Measurements from ENCODE around the gene TMOD3. TPM values are rescaled to one million over a fixed set of nuclear protein-coding genes. Genes with fewer than 3 reads are reported as not detected.

The TMOD3 gene
- total and polyA plus RNA-seq, 2 donors from 2014 or later, result 8.9 to 49.0 TPM

DNA sequence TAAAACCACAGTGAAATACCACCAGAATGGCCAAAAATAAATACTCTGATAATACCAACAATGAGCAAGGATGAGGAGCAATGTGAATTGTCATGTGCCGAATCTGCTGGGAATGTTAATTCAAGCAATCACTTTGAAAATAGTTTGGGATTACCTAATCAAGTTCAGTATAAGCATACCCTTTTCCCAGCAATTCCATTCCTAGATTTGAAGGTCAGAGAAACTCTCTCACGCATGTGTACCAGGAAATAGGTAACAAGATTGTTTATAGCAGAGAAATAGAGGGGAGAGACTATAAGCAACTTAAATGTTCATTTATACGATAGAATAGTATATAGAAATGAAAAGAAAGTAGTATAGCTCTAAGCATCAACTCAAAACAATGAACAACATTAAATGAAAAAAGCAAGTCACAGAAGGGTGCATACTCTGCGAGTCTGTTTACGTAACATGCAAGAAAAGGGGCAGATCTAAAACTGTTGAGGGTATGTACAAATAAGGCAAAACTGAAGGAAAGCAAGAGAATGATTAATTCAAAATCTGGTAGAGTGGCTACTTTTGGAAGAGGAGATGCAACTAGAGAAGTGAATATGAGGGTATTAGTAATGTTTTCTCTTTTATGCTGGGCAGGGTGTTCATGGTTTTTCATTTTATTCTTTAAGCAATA is 27.4 kb downstream of the TMOD3 start:
- no peak overlapping the region for H3K9ac ChIP-seq (ENCODE audit: low read length in 3 of 3)
- intact Hi-C loops (cut with DNase I), result no loop called here
- no peaks in the 10 kb centered on the region for H3K36me3 ChIP-seq (ENCODE audit: control insufficient read depth in 2 of 3, insufficient read depth in 3 of 3, low read length in 3 of 3)
- FAIRE-seq (no peak), DNase-seq (no peak)
- H3K4me3 ChIP-seq (ENCODE audit: low read length in 3 of 3), result no peak overlapping the region
- no peaks in the 10 kb centered on the region for H3K9me3 ChIP-seq (ENCODE audit: control insufficient read depth in 2 of 3, insufficient read depth in 1 of 3, low read length in 3 of 3)
- H3K27me3 ChIP-seq (ENCODE audit: control insufficient read depth, insufficient read depth, low read length), result no peaks in the 10 kb centered on the region
- no peak overlapping the region for H3K27ac ChIP-seq (ENCODE audit: low read depth in 2 of 2, low read length in 2 of 2)
- H3K4me1 ChIP-seq (ENCODE audit: control insufficient read depth in 2 of 3, insufficient read depth in 2 of 3, low read depth in 1 of 3, low read length in 3 of 3), result peaks cover 0 to 5% (median 0%) of the 10 kb centered on the region in 3 donors
- TF ChIP-seq, protein P1, sequence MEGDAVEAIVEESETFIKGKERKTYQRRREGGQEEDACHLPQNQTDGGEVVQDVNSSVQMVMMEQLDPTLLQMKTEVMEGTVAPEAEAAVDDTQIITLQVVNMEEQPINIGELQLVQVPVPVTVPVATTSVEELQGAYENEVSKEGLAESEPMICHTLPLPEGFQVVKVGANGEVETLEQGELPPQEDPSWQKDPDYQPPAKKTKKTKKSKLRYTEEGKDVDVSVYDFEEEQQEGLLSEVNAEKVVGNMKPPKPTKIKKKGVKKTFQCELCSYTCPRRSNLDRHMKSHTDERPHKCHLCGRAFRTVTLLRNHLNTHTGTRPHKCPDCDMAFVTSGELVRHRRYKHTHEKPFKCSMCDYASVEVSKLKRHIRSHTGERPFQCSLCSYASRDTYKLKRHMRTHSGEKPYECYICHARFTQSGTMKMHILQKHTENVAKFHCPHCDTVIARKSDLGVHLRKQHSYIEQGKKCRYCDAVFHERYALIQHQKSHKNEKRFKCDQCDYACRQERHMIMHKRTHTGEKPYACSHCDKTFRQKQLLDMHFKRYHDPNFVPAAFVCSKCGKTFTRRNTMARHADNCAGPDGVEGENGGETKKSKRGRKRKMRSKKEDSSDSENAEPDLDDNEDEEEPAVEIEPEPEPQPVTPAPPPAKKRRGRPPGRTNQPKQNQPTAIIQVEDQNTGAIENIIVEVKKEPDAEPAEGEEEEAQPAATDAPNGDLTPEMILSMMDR (IDR thresholded peaks at IDR 0.05; ENCODE audit: borderline replicate concordance, extremely low read depth, insufficient read depth), result no peak

DNA sequence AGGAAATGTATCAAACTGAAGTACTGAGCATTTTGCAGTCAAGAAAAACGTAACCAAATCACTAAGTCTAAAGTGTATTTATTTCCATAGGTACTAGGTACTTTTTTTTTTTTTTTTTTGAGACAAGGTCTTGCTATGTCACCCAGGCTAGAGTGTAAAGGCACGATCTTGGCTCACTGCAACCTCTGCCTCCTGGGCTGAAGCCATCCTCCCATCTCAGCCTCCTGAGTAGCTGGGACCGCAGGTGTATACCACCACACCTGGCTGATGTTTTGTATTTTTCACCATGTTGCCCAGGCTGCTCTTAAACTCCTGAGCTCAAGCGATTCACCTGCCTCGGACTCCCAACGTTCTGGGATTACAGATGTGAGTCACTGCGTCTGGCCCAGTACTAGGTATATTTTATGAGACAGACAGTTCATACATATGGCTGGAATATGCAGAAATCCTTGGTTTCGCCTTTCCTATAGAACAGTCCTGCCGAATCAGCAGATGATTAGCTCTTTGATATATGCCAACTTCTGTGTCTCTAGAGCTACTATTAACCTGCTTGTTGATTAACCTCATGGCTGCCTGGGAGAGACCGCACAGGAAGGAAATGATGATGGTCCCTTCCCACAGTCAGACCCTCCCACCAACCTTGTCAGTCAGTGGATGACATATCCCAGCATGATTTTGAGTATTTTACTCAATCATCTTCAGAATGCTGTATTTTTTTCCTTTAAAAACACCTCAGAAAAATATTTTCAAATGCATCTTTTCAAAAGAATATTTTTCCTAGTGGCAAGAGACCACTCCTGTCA is 32.3 kb downstream of the TMOD3 start:
- Histone ChIP-seq H3K9me3 (ENCODE audit: control insufficient read depth in 2 of 3, insufficient read depth in 1 of 3, low read length in 3 of 3) (no peaks in the 10 kb centered on the region), H3K27ac (ENCODE audit: low read depth in 2 of 2, low read length in 2 of 2) (no peak overlapping the region), H3K36me3 (ENCODE audit: control insufficient read depth in 2 of 3, insufficient read depth in 3 of 3, low read length in 3 of 3) (peaks cover 4% of the 10 kb centered on the region in 3 donors), H3K4me1 (ENCODE audit: control insufficient read depth in 2 of 3, insufficient read depth in 2 of 3, low read depth in 1 of 3, low read length in 3 of 3) (peaks cover 0 to 4% (median 0%) of the 10 kb centered on the region in 3 donors), H3K27me3 (ENCODE audit: control insufficient read depth, insufficient read depth, low read length) (no peaks in the 10 kb centered on the region), H3K4me3 (ENCODE audit: low read length in 3 of 3) (no peak overlapping the region), H3K9ac (ENCODE audit: low read length in 3 of 3) (no peak overlapping the region)
- intact Hi-C loops (cut with DNase I), result no loop called here
- FAIRE-seq, result no peak
- no peak for DNase-seq
- TF ChIP-seq, protein P1 (IDR thresholded peaks at IDR 0.05; ENCODE audit: borderline replicate concordance, extremely low read depth, insufficient read depth), result no peak

DNA sequence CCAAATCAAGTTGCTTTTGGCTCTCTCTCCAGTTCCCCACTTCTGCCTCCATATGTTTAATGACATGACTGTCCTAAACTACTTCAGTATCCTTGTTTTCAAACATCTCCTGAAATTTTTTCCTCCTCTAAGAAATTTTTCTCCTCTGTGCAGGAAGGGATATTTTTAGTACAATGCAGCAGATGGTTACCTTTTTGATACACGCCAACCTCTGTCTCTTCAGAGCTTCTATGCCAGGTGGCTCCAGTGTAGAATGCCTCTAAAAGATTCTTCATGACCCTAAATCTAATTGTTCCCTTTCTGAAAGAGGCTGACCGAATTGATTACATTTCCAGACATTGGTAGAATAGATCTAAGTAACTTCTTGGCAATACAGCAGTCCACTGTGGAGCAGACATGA is 33.7 kb downstream of the TMOD3 start:
- H3K9me3 ChIP-seq (ENCODE audit: control insufficient read depth in 2 of 3, insufficient read depth in 1 of 3, low read length in 3 of 3), result no peaks in the 10 kb centered on the region
- no peak overlapping the region for H3K4me3 ChIP-seq (ENCODE audit: low read length in 3 of 3)
- TF ChIP-seq, protein P1 (IDR thresholded peaks at IDR 0.05; ENCODE audit: borderline replicate concordance, extremely low read depth, insufficient read depth), result no peak
- H3K27ac ChIP-seq (ENCODE audit: low read depth in 2 of 2, low read length in 2 of 2), result no peak overlapping the region
- no peaks in the 10 kb centered on the region for H3K27me3 ChIP-seq (ENCODE audit: control insufficient read depth, insufficient read depth, low read length)
- H3K9ac ChIP-seq (ENCODE audit: low read length in 3 of 3), result no peak overlapping the region
- intact Hi-C loops (cut with DNase I), result no loop called here
- H3K4me1 ChIP-seq (ENCODE audit: control insufficient read depth in 2 of 3, insufficient read depth in 2 of 3, low read depth in 1 of 3, low read length in 3 of 3), result peaks cover 0 to 9% (median 4%) of the 10 kb centered on the region in 3 donors
- no peak for DNase-seq
- no peak for FAIRE-seq
- H3K36me3 ChIP-seq (ENCODE audit: control insufficient read depth in 2 of 3, insufficient read depth in 3 of 3, low read length in 3 of 3), result peaks cover 4% of the 10 kb centered on the region in 3 donors
